ENCODE measurements around the gene PLEKHH1. TPM values are rescaled to one million over a fixed set of nuclear protein-coding genes. Genes with fewer than 3 reads are reported as not detected.

The PLEKHH1 gene
- total RNA-seq (2014; rRNA removed; shearing (Covaris generic)), result 16.5 and 22.2 TPM in 2 replicates

DNA sequence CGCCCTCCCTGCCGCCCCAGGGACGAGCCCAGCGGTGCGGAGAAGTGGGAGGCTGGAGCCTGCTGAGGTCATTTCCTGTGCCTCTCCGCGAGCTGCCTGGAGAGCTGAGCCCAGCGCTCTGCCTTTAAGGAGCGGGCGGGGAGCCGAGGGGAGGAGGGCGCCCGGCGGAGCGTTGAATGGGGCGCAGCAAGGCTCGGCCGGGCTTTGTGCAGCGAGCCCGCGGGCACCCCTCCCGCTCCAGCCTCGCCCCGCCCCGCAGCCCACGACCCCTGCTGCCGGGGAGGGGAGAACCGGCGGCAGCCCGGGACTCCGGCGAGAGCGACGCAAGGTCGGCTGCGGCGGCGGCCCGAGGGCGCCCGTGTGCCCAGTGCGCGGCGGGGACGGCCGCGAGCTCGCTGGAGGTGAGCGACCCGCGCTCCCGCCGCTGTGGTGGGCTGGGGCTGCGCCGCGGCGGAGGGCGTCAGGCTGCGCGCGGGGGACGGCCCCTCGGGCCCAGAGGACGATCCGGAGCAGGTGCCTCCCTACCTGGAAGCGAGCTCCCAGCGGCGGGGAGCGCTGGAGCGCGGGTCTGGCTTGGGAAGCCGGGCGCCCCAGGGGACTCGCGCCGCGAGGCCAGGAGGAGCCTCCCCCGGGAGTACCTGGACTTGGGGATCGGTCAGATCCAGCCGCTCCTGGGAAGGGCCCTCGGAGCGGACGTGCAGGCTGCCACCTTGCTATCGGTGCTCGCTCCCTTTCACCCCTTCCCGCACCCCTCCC, at the start of gene PLEKHH1:
PLEKHH1 (plus strand) TSS at position 293 of the 756 bp plus-strand sequence. CDS start 8,578 bp downstream, outside the sequence.
- Histone ChIP-seq H3K36me3 (replicated peaks; ENCODE audit: control insufficient read depth, insufficient read depth, low read length) (no peaks in the 10 kb centered on the region), H3K27me3 (ENCODE audit: control insufficient read depth, insufficient read depth, low read length) (peaks cover 8% of the 10 kb centered on the region; the same call in 1 of the 2 replicates), H3K4me3 (ENCODE audit: insufficient read depth, low read depth, low read length) (peak within 1 kb of the TSS; percentile 77)
- peak; percentile 92 for DNase-seq

- Histone ChIP-seq H3K4me3 (ENCODE audit: insufficient read depth, low read depth, low read length) (no peak overlapping the region), H3K27me3 (ENCODE audit: control insufficient read depth, insufficient read depth, low read length) (no peaks in the 10 kb centered on the region), H3K36me3 (replicated peaks; ENCODE audit: control insufficient read depth, insufficient read depth, low read length) (no peaks in the 10 kb centered on the region)
- DNase-seq, result no peak
These were observed 49.4 kb upstream of the PLEKHH1 start for GRCh38 chr14:67483579-67484285.

DNA sequence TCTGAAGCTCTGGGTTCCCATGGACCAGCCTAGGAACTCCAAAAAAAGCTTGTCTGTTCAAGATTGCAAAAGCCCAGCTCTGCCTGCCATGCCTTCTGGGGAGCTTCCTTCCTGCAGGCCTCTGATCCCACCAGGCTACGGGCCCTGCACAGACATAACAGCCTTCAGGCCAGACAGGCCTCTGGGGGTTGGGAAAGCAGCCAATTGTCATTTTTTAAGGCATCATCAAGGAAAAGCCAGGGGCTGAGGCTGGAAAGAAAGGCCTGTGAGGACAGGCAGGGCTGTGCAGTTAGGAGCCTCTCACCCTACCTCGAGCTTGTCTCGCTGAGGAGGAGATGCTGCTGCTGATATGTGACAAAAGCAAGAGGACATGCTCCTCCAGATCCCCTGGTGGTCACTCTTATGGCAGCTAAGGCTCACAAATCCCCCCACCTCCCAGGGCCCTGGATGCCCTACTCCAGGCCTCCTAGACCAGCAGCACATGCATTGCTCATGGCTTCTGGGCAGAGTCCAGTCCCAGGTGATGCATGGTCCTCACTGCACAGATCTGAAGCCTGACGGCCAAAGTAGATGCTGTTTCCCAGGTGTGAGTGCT, 47.5 kb upstream of the PLEKHH1 start:
- H3K36me3 ChIP-seq (replicated peaks; ENCODE audit: control insufficient read depth, insufficient read depth, low read length), result no peaks in the 10 kb centered on the region
- H3K4me3 ChIP-seq (ENCODE audit: insufficient read depth, low read depth, low read length), result no peak overlapping the region
- no peak for DNase-seq
- H3K27me3 ChIP-seq (ENCODE audit: control insufficient read depth, insufficient read depth, low read length), result no peaks in the 10 kb centered on the region

DNA sequence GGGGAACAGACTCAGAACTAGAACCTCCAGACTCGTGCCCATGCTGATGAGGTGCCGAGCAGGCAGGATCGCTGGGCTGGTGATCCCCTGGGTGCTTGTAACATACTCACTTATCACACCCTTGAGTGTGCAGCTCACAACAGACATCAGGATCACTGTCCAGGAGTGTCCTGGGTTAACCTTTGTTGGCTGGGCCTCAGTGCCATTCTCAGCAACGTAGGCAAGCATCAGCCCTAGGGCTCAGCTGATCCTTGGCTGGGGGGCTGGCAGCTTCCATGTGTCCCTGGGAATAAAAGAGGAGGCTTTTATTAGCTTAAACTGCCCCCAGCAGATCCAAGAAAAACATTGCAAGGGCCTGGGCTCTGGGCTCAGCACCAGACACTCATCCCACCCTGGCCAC, 46.2 kb upstream of the PLEKHH1 start:
- no peak for DNase-seq
- Histone ChIP-seq H3K27me3 (ENCODE audit: control insufficient read depth, insufficient read depth, low read length) (no peaks in the 10 kb centered on the region), H3K36me3 (replicated peaks; ENCODE audit: control insufficient read depth, insufficient read depth, low read length) (no peaks in the 10 kb centered on the region), H3K4me3 (ENCODE audit: insufficient read depth, low read depth, low read length) (no peak overlapping the region)

DNA sequence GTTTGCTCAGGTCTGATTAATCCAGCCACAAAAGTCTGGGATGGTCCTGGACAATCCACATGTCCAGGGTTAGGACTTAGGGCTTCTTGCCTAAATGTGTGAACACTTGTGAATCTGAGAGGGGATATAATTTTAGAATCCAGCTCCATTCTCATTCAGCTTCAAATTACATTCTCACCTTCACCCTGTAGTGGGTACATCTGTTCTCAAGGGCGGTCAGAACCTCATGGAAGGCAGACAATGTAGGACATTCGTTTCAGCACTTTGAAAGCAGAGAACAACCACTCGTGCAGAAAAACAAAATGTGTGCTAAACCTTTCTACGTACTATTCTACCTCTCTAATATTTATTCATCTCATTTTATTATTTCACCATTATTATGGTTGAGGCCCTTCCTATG, 45.8 kb upstream of the PLEKHH1 start:
- no peak for DNase-seq
- H3K27me3 ChIP-seq (ENCODE audit: control insufficient read depth, insufficient read depth, low read length), result no peaks in the 10 kb centered on the region
- no peak overlapping the region for H3K4me3 ChIP-seq (ENCODE audit: insufficient read depth, low read depth, low read length)
- no peaks in the 10 kb centered on the region for H3K36me3 ChIP-seq (replicated peaks; ENCODE audit: control insufficient read depth, insufficient read depth, low read length)

- no peaks in the 10 kb centered on the region for H3K27me3 ChIP-seq (ENCODE audit: control insufficient read depth, insufficient read depth, low read length)
- no peaks in the 10 kb centered on the region for H3K36me3 ChIP-seq (replicated peaks; ENCODE audit: control insufficient read depth, insufficient read depth, low read length)
- no peak within 1 kb of the TSS for H3K4me3 ChIP-seq (ENCODE audit: insufficient read depth, low read depth, low read length)
- no peak for DNase-seq
These were observed 44.9 kb upstream of the PLEKHH1 start, which contains the start of gene TMEM229B for GRCh38 chr14:67487937-67488893. Gene TMEM229B, minus strand, starts transcription at chr14:67488721. Its CDS starts 14,798 bp downstream, at chr14:67473923.

DNA sequence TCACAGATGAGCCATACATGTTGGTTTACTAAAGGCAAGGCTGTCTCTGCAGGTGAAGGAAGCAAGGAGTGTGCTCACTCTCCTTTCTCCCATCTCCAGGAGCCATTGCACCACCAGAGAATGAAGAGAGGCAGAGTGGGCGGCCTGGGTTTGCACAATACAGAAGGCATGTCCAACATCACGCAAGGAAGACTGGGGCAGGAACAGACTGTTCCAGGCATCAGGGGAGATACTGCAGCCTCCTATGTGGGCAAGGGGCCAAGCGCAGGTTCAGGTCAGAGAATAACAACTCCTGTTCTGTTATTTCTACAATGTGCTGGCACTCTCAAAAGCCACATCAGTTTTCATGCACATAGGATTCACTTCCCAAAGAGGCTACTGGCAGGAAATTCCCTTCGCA, 42.9 kb upstream of the PLEKHH1 start:
- H3K36me3 ChIP-seq (replicated peaks; ENCODE audit: control insufficient read depth, insufficient read depth, low read length), result no peaks in the 10 kb centered on the region

DNA sequence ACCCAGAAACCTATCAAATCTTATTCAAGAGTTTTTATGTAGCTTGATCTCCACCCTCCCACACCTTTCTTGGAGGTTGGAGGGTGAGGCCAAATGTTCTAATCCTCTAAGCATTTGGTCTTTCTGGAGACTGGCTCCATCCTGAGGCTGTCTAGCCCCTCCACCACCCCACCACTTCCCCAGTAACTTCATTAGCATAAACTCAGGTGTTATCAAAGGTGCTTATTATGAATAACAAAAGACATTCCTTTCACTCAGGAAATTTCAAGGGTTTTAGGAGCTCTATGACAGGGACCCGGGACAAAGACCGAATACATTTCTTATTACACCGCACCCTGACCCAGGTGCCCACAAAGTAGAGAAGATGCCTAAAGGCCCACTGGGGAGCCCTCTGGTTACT, 41.8 kb upstream of the PLEKHH1 start:
- peak; percentile 51 for DNase-seq
- H3K36me3 ChIP-seq (replicated peaks; ENCODE audit: control insufficient read depth, insufficient read depth, low read length), result no peaks in the 10 kb centered on the region
- H3K4me3 ChIP-seq (ENCODE audit: insufficient read depth, low read depth, low read length), result no peak overlapping the region

More for the DNA sequence above, 42.9 kb upstream of the PLEKHH1 start:
- H3K27me3 ChIP-seq (ENCODE audit: control insufficient read depth, insufficient read depth, low read length), result no peaks in the 10 kb centered on the region
- H3K4me3 ChIP-seq (ENCODE audit: insufficient read depth, low read depth, low read length), result no peak overlapping the region
- DNase-seq, result no peak

DNA sequence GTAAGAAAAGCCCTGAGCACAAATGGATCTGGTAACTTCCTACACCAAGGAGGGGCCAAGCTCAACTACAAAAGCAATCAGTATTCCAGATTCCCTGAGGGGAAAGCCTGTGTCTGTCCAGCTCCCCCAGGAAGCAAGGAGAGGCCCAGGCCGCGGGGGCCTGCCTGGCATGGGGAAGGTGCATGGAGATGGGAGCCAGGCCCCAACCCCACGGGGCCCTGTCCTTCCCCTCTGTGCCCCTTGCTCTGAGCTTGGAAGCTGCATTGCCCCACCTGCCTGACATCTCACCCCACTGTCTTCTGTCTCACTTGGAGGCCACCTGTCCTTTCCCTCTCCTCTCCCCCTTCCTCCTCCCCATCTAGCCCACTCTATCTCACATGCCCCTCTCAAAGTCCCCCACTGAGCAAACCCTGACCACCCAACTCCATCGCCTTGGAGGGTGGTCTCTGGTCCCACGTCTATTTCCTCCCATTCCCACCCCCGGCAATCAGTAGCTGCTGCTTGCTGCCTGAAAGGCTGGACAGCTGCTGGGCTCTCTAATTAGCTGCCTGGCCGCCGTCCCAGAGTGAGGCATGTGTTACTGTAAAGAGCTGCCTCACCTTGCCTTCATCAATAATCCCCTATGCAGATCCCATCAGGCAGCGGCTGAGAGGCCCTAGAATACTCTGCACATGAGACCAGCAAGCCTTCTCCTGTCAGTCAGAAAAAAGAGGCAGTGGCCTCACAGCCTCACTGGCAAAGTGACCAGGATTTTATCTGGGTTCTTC, 41.2 kb upstream of the PLEKHH1 start:
- H3K4me3 ChIP-seq (ENCODE audit: insufficient read depth, low read depth, low read length), result no peak overlapping the region
- peak; percentile 56 for DNase-seq

More for the DNA sequence above, 41.8 kb upstream of the PLEKHH1 start:
- no peaks in the 10 kb centered on the region for H3K27me3 ChIP-seq (ENCODE audit: control insufficient read depth, insufficient read depth, low read length)

DNA sequence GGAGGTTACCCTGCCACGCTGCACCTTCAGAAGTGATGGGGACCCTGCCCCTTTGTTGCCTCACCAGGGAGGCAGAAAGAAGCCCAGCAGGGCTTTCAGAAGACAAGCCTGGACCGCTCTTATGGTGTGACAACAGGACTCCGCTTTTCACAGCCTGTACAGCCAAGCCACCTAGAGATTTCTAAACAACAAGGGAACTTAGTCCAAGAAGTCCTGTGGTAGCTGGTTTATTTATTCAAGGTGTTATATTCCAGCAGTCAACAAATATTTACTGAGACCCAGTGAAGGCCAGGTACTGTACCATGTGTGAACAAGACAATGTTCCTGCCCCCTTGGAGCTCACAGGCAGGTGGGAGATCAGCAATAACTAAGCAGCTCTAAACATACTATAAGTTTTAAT, 40.6 kb upstream of the PLEKHH1 start:
- H3K36me3 ChIP-seq (replicated peaks; ENCODE audit: control insufficient read depth, insufficient read depth, low read length), result no peaks in the 10 kb centered on the region
- no peaks in the 10 kb centered on the region for H3K27me3 ChIP-seq (ENCODE audit: control insufficient read depth, insufficient read depth, low read length)
- DNase-seq, result no peak
- no peak overlapping the region for H3K4me3 ChIP-seq (ENCODE audit: insufficient read depth, low read depth, low read length)

More for the DNA sequence above, 41.2 kb upstream of the PLEKHH1 start:
- Histone ChIP-seq H3K27me3 (ENCODE audit: control insufficient read depth, insufficient read depth, low read length) (no peaks in the 10 kb centered on the region), H3K36me3 (replicated peaks; ENCODE audit: control insufficient read depth, insufficient read depth, low read length) (no peaks in the 10 kb centered on the region)

GRCh38 chr14:67493092-67493717, 39.9 kb upstream of the PLEKHH1 start:
- Histone ChIP-seq H3K27me3 (ENCODE audit: control insufficient read depth, insufficient read depth, low read length) (no peaks in the 10 kb centered on the region), H3K4me3 (ENCODE audit: insufficient read depth, low read depth, low read length) (no peak overlapping the region), H3K36me3 (replicated peaks; ENCODE audit: control insufficient read depth, insufficient read depth, low read length) (no peaks in the 10 kb centered on the region)
- DNase-seq, result no peak

GRCh38 chr14:67495827-67496226, 37.3 kb upstream of the PLEKHH1 start:
- no peak for DNase-seq
- Histone ChIP-seq H3K27me3 (ENCODE audit: control insufficient read depth, insufficient read depth, low read length) (no peaks in the 10 kb centered on the region), H3K4me3 (ENCODE audit: insufficient read depth, low read depth, low read length) (no peak overlapping the region), H3K36me3 (replicated peaks; ENCODE audit: control insufficient read depth, insufficient read depth, low read length) (no peaks in the 10 kb centered on the region)

GRCh38 chr14:67497216-67497615, 35.9 kb upstream of the PLEKHH1 start:
- no peak for DNase-seq
- Histone ChIP-seq H3K36me3 (replicated peaks; ENCODE audit: control insufficient read depth, insufficient read depth, low read length) (no peaks in the 10 kb centered on the region), H3K4me3 (ENCODE audit: insufficient read depth, low read depth, low read length) (no peak overlapping the region), H3K27me3 (ENCODE audit: control insufficient read depth, insufficient read depth, low read length) (no peaks in the 10 kb centered on the region)
